ENCODE measurements around the gene FAM32A.

FAM32A gene

DNA sequence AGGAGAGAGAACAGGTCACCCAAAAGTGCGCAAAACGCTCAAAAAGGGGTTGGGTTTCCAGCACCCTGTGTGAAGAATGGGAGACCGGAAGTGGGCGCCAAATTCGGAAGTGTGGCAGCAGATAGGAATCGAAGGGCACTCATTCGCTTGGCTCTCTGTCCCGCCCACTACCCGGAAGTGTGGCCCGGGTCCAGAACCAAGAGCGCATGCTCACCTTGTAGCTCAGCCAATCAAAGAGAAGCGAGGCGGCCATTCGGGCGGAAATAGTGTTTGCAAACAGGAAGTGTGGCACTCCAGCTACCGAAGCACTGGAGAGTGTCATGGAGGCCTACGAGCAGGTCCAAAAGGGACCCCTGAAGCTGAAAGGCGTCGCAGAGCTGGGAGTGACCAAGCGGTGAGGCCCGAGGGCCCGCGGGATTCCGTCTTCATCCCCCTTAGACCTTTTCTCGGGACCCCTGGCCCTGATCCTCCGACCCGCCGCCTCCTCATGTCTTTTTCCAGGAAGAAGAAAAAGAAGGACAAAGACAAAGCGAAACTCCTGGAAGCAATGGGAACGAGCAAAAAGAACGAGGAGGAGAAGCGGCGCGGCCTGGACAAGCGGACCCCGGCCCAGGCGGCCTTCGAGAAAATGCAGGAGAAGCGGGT is at the start of gene FAM32A:
TSS of gene FAM32A (plus strand) at position 288 of the 645 bp plus-strand sequence. CDS start at position 321, 33 bp downstream.
- DNase-seq, result peak; percentile 94 to 98 (median 98)

DNA sequence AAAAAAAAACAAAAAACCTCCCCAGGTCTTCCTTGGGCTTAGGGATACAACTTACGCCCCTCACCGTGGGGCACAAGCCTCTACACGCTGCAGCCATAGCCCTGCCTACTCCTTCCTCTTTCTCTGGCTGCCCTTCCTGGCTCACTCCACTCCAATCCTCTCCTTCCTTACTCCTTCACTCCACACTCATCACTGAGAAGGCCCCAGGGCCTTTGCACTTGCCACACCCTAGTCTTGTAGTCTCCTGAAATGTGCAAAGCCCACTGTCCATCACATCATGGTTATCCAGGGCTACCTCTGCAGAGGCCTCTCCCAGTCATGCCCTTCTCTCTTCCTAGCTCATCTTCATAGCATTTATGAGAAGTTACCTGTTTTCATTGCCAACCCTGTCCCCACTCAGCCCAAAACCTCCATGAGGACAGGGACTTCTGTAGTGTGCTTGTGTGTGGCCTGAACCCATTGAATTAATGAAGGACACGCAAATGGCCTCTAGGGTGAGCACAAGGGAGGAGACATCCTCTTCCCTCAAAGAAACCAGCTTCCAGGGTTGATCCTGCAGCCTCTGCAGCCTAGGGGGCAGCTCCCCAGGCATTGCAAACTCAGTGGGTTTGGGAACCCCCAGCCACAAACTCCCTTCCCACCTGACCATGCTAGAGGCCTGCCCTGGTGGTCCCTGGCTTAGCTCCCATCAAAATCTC is 49.6 kb upstream of the FAM32A start:
- no peak for DNase-seq

DNA sequence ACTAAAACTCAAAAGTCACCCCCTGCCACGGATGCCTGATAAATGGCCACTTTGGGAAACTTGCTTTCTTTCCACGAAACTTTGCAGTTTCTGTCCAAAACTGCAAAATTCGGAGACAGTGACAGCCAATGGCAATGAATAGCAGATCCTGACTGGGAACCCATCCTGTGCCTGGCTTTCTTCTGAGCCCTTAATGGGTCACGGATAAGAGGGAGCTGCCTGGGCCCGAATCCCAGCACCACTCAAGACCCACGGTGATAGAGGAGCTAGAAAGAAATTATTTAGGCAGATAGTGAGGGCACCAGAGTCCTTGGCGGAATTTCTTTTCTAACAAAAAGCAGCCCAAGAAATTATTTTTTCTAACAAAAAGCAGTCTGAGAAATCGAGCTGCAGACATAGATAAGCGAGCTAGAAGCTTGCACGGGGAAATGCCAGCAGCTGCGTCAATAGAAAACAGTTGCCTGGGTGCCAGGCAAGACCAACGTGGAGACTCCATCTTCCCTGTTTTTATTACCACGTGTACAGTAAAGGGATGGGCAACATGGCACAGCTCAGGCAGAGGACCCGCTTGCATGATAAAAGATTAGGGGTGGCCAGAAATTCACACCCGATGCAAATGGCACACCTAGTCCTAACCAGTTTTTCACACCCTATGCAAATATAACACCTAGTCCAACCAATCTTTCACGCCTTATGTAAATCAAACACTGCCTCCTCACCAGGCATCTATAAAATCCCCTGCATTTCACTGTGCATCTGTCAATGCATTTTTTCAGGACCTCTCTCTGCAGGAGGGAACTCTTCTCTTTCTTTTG is 48.8 kb upstream of the FAM32A start:
- no peak for DNase-seq

DNA sequence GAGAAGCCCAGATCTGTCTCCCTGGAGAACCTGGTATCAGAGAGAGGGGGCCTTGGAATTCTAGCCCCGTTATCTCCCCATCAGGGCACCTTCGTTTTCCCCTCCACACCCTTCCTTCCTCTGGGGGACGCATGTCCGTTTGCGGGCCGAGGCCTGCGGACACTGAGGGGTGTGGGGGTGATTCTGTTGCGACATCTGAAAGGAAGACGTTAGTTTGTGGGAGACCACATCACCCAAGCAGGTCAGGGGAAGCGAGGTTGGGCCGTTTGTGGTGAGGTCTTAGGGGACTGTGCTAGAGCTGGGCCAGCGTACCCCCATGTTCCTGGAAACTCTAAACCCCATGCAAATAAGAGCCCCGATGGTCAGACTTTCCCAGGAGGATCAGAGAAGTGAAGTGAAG is 45.5 kb upstream of the FAM32A start:
- DNase-seq, result no peak

- no peak for DNase-seq
Measured at GRCh38 chr19:16141043-16141442, 44.2 kb upstream of the FAM32A start.

- DNase-seq, result no peak
Measured at GRCh38 chr19:16142032-16142580, 43.1 kb upstream of the FAM32A start.

DNA sequence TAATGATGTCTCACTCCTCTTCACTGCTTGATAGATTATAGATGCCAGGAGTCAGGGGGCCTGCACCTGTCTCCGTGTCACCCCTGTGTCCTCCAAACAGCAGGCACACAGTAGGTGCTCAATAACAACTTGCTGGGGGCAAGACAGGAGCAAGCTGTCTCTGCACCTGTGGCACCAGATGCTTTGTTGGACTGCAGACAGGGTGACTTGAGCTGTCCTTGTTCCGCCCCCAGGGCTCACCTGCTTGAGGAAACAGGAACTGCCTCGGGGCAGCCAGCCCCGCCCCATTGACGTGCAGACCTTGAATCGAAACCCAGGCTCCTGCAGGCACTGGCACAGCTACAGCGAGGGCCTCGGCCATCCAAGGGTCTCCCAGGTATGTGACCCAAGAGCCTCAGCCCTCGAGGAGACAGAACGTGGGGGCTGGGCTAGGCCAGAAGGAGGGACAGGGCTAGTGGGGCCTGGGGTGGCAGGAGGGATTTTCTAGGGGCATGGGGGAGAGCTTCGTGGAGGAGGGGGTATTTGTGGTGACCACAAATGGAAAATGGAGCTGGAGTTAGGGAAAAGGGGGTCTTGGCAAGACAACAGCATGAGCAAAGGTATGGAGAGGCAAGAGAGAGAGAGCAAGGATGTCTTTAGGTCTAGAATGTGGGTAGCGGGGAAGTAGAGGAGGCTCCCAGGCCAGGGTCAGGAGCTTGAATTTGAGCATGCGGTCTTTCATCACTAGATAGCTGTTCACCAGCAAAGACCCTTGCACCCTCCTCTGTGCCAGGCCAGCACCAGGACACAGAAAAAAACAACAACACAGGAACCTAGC is 41.6 kb upstream of the FAM32A start, which contains the start of gene HSH2D:
TSS of gene HSH2D (plus strand) at position 287 of the 817 bp plus-strand sequence. CDS start 5,066 bp downstream, outside the sequence.
- DNase-seq, result peak; percentile 42 to 79 (median 74)

DNA sequence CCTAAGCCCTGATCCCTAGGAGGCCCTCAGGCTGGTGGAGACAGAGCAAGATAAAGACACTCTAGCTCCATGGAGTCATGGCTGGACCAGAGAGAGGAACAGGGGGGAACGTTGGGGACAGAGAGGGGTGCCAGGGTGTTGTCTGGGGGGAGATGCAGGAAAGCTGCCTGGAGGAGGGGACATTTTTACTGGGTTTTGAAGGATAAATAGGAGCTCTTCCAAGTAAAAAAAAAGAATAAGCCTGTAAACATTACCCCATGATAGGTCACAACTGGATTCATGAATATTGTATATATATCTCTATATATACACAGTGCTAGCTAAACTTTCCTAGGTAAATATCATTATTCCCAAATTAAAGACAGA is 41.0 kb upstream of the FAM32A start:
- DNase-seq, result no peak

DNA sequence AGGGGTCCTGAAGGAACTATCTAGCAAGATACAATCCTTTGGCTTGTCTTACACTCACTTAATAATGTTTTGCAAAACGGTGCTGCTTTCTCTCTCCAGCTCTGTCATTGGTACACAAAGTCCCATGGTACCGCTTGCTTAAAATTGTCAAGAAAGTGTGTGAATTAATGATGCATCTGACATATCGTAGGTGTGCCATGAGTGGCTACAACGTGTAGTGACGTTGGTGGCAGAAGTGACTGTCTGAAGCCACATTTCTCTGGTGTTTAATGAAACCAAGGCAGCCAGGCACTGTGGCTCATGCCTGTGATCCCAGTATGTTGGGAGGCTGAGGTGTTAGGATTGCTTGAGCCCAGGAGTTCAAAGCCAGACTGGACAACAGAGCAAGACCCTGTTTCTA is 39.1 kb upstream of the FAM32A start:
- DNase-seq, result no peak

DNA sequence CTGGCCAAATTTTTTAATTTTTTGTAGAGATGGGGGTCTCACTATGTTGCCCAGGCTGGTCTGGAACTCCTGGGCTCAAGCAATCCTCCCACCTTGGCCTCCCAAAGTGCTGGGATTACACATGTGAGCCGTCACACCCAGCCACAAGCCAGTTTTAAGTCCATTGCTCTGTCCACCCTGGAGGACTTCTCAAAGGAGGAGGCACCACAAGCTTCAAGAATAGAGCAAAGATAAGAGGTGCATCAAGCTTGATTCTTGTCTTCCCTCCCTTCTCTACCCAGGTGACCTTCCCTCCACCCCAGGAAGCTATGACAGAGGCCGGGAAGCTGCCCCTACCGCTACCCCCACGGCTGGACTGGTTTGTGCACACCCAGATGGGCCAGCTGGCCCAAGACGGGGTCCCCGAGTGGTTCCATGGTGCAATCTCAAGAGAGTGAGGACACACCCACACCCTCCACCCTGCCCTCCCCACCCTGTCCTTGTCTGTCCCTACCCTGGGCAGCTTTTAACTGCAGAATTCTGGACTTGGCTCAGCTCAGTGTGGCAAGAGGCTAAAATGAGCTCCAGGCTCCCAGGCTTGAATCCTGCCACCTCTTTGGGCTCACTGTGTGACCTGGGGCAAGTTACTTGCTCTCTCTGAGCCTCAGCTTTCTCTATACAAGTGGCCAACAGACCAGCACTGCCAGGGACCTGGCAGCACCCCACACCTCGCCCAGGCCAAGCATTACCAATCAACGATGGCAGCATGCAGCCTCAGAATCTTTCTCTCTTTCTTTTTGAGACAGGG is 36.6 kb upstream of the FAM32A start:
- DNase-seq, result no peak

- no peak for DNase-seq
Measured at GRCh38 chr19:16153582-16154336, 31.5 kb upstream of the FAM32A start.

DNA sequence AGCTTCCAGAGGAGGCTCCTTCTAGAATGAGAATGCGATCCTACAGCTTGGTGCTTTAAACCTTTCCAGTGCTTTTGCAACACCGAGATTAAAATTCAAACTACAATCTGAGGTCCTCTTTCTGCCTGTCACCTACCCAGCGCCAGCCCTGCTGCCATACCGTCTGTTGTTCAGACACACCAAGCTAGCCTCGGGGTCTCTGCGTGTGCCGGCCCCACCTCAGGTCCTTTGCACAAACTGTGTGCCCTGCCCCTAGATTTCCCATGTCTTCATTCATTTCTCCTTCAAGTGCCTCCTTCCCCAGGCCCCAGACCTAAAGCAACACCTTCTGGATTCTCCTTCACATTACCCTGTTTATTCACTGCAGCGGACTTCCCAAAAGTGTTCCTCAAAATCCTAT is 30.7 kb upstream of the FAM32A start:
- DNase-seq, result no peak

DNA sequence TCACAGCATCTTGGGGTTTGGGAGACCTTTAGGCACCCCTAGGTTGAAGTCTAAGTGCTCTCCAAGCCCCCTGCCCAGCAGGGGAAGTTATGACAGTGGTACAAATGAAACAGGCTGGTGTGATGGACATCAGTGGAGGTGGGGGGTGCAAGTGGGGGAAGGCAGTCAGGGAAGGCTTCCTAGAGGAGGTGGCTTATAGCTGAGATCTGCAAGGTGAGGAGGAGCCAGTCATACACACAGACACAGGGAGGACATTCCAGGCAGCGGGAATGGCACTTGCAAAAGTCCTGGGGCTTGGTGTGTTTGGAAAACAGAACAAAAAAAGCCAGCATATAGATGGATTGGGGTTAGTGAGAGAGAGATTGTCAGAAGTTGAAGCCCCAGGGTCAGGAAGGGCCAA is 30.1 kb upstream of the FAM32A start:
- no peak for DNase-seq

DNA sequence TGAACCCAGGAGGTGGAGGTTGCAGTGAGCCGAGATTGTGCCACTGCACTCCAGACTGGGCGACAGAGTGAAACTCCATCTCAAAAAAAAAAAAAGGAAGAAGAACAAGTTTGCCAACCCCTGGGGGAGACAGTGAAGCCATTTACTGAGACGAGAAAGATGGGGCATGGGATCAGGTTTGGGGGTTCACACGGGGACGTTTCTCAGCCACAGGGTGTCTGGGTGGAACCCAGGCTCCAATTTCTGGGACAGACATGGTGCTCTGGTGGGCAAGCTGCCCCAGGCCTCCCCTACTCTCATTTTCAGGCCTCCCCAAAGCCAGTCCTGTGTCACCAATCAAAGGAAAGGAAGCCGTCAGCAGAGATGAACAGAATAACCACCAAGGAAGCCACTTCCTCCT is 28.3 kb upstream of the FAM32A start:
- no peak for DNase-seq

- DNase-seq, result no peak
Measured at GRCh38 chr19:16157601-16158000, 27.6 kb upstream of the FAM32A start.

GRCh38 chr19:16159655-16160054 is 25.6 kb upstream of the FAM32A start:
- no peak for DNase-seq

GRCh38 chr19:16160445-16160942 is 24.7 kb upstream of the FAM32A start:
- DNase-seq, result no peak

DNA sequence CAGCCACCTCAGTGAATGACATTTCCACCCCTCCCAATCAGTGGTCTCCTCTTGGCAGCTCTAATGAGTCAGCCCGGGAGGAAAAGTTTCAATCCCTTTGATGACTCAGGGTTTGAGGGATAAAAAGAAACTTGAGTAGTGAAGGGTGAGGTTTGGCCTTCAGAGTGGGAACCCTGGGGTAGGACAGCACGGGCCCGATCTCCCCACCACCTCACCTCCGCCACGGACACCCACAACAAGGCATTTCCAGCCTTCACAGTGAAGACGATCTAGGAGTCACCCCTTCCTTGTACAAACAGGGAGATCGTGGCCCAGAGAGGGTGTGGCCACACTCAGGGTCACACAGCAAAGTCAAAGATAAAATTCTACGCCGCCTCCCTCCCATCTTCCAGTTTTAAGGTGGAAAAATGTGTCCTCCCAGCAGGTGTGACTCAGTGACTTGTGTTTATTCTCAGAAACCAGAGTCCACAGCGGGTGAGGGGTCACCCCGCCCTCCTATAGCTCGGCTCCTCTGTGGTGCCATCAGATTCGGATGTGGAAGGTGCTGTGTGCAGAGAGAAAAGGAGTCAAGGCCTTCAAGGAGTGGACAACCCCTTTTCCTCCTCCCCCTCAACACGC is 24.2 kb upstream of the FAM32A start:
- DNase-seq, result no peak

DNA sequence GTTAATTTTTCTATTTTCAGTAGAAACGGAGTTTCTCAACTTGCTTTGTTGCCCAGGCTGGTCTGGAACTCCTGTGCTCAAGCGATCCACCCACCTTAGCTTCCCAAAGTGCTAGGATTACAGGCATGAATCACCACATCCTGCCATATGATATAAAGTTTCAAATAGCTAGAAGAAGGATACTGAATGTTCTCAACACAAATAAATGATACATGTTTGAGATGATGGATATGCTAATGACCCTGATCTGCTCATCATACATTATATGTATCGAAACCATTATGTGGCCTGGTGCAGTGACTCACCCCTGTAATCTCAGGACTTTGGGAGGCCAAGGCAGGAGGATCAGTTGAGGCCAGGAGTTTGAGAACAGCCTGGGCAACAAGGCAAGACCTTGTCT is 23.4 kb upstream of the FAM32A start:
- no peak for DNase-seq

- DNase-seq, result no peak
Measured at GRCh38 chr19:16164222-16164890, 20.9 kb upstream of the FAM32A start.
